ENCODE data around the gene PRKAB1.

DNA sequence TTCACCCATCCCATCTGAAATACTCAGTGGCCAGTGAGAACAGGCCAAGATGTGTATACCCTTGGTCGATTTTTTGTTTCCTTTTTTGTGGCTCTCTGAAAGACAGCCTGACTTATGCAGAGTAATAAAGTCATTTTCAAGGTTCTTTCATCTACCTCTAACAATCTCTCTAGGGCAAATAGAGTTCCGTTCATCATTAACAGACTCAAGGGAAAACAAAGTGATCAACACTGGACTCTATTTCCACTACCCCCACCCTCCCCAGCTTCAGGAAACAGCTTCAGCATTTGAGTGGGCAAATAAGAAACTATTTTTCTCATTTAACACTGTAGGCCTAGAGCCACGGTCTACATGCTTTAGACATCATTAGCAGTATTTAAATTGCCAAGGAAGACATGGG, 15.9 kb downstream of the PRKAB1 start:
- TF ChIP-seq, protein P1, sequence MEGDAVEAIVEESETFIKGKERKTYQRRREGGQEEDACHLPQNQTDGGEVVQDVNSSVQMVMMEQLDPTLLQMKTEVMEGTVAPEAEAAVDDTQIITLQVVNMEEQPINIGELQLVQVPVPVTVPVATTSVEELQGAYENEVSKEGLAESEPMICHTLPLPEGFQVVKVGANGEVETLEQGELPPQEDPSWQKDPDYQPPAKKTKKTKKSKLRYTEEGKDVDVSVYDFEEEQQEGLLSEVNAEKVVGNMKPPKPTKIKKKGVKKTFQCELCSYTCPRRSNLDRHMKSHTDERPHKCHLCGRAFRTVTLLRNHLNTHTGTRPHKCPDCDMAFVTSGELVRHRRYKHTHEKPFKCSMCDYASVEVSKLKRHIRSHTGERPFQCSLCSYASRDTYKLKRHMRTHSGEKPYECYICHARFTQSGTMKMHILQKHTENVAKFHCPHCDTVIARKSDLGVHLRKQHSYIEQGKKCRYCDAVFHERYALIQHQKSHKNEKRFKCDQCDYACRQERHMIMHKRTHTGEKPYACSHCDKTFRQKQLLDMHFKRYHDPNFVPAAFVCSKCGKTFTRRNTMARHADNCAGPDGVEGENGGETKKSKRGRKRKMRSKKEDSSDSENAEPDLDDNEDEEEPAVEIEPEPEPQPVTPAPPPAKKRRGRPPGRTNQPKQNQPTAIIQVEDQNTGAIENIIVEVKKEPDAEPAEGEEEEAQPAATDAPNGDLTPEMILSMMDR (IDR thresholded peaks at IDR 0.05) = no peak
- no peak for TF ChIP-seq POLR2A (IDR thresholded peaks at IDR 0.05)
- no peak for TF ChIP-seq EP300 (IDR thresholded peaks at IDR 0.05)
- no peak for TF ChIP-seq POLR2AphosphoS5 (IDR thresholded peaks at IDR 0.05)
